Sigmoid colon (tissue), 4 donors: ENCODE results near the gene MLH3.

Experiments used
- EP300 ChIP-seq, 4 donors: sonication (generic); formaldehyde crosslinking; IDR thresholded peaks; one replicate each; pipeline ENCODE4 v1.6.1; 2017; ENCODE audit warnings: antibody characterized with exemption in 4 of 4
- POLR2A ChIP-seq, 2 donors: fragments of 450-650 bp; IDR thresholded peaks; one replicate each; pipeline ENCODE4 v1.6.1; 2016; ENCODE audit warnings: antibody characterized with exemption in 2 of 2, mild to moderate bottlenecking in 2 of 2, moderate library complexity in 2 of 2
- TF ChIP-seq, protein P1 (sequence below), 4 experiments: fragments of 450-650 bp in 3 of 4; fragments of 200-600 bp in 1 of 4; IDR thresholded peaks; one replicate each; pipeline ENCODE4 v1.5.1; 2016 to 2019; ENCODE audit warnings: antibody characterized with exemption in 4 of 4, mild to moderate bottlenecking in 3 of 4, moderate library complexity in 2 of 4

DNA sequence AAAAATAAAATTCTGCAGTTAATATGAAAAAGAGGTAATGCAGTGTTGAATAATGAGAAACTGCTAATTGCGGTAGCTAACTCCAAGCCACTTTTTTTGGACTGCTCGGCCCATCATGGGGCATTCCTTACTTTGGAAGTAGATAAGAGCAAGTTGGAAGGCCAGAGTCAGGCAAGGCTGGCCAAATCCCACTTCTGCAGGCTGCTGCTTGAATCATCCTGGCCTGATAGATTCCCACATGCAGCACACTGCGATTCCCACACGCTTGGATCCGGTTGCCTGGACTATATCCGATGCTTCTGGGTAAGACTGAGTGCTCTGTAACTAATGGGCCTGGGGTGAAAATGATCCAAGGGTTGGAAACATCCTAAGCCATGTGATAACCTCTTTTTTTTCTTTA lies 38.0 kb downstream of the MLH3 start:
- TF ChIP-seq, protein P1, sequence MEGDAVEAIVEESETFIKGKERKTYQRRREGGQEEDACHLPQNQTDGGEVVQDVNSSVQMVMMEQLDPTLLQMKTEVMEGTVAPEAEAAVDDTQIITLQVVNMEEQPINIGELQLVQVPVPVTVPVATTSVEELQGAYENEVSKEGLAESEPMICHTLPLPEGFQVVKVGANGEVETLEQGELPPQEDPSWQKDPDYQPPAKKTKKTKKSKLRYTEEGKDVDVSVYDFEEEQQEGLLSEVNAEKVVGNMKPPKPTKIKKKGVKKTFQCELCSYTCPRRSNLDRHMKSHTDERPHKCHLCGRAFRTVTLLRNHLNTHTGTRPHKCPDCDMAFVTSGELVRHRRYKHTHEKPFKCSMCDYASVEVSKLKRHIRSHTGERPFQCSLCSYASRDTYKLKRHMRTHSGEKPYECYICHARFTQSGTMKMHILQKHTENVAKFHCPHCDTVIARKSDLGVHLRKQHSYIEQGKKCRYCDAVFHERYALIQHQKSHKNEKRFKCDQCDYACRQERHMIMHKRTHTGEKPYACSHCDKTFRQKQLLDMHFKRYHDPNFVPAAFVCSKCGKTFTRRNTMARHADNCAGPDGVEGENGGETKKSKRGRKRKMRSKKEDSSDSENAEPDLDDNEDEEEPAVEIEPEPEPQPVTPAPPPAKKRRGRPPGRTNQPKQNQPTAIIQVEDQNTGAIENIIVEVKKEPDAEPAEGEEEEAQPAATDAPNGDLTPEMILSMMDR (IDR thresholded peaks at IDR 0.05): no peak
- TF ChIP-seq EP300 (IDR thresholded peaks at IDR 0.05) (no peak), POLR2A (IDR thresholded peaks at IDR 0.05) (no peak)
